ENCODE results near the gene TSHZ3.
A peak's percentile ranks its signal among the peaks of the same experiment; 100 is the strongest.

The TSHZ3 gene

GRCh38 chr19:31337008-31337914 lies 12.0 kb downstream of the TSHZ3 start:
- no peak for DNase-seq (ENCODE audit: low spot score)

- DNase-seq (ENCODE audit: low spot score): no peak
These were observed 13.5 kb downstream of the TSHZ3 start for GRCh38 chr19:31335716-31336115.

GRCh38 chr19:31334849-31335624 lies 14.2 kb downstream of the TSHZ3 start:
- DNase-seq (ENCODE audit: low spot score): no peak

GRCh38 chr19:31334101-31334848 lies 15.0 kb downstream of the TSHZ3 start:
- DNase-seq (ENCODE audit: low spot score): no peak

- no peak for DNase-seq (ENCODE audit: low spot score)
These were observed 17.1 kb downstream of the TSHZ3 start for GRCh38 chr19:31332096-31332495.

- no peak for DNase-seq (ENCODE audit: low spot score)
These were observed 17.7 kb downstream of the TSHZ3 start for GRCh38 chr19:31331536-31331935.

- no peak for DNase-seq (ENCODE audit: low spot score)
These were observed 18.5 kb downstream of the TSHZ3 start for GRCh38 chr19:31330761-31331160.

GRCh38 chr19:31330237-31330636 lies 19.0 kb downstream of the TSHZ3 start:
- DNase-seq (ENCODE audit: low spot score): no peak

GRCh38 chr19:31329819-31330218 lies 19.4 kb downstream of the TSHZ3 start:
- no peak for DNase-seq (ENCODE audit: low spot score)

GRCh38 chr19:31328238-31328637 lies 21.0 kb downstream of the TSHZ3 start:
- DNase-seq (ENCODE audit: low spot score): no peak

GRCh38 chr19:31326329-31327028 lies 22.8 kb downstream of the TSHZ3 start:
- DNase-seq (ENCODE audit: low spot score): no peak

- no peak for DNase-seq (ENCODE audit: low spot score)
These were observed 23.9 kb downstream of the TSHZ3 start for GRCh38 chr19:31325342-31325741.

GRCh38 chr19:31319465-31319864 lies 29.8 kb downstream of the TSHZ3 start:
- DNase-seq (ENCODE audit: low spot score): no peak

- DNase-seq (ENCODE audit: low spot score): no peak
These were observed 30.3 kb downstream of the TSHZ3 start for GRCh38 chr19:31318790-31319425.

- DNase-seq (ENCODE audit: low spot score): no peak
These were observed 31.7 kb downstream of the TSHZ3 start for GRCh38 chr19:31317570-31317969.

GRCh38 chr19:31317093-31317492 lies 32.1 kb downstream of the TSHZ3 start:
- DNase-seq (ENCODE audit: low spot score): no peak

- DNase-seq (ENCODE audit: low spot score): peak; percentile 65
These were observed 32.9 kb downstream of the TSHZ3 start for GRCh38 chr19:31316201-31316951.

- no peak for DNase-seq (ENCODE audit: low spot score)
These were observed 33.6 kb downstream of the TSHZ3 start for GRCh38 chr19:31315652-31316051.

GRCh38 chr19:31314849-31315629 lies 34.2 kb downstream of the TSHZ3 start:
- DNase-seq (ENCODE audit: low spot score): no peak

- DNase-seq (ENCODE audit: low spot score): no peak
These were observed 35.1 kb downstream of the TSHZ3 start for GRCh38 chr19:31314156-31314555.
